RWPE1 (cell line): ENCODE measurements around the gene ZC3H12D.
A peak's percentile ranks its signal among the peaks of the same experiment; 100 is the strongest.
"Not testable (repeated sequence)": the region's sequence is repeated elsewhere in the genome, so short reads cannot be mapped to it uniquely, and the experiment has no call there.

Source experiments
- CTCF ChIA-PET: fragments of 350-600 bp; sonication (Branson Sonifier 250); formaldehyde crosslinking; extraction: SDS; loops from one replicate; lab custom pipeline; 2021; lab: Yijun Ruan, JAX
- POLR2A ChIA-PET: fragments of 400-600 bp; formaldehyde crosslinking; extraction: SDS; loops from one replicate; lab custom pipeline; 2020; ENCODE audit warnings: antibody characterized with exemption; ENCODE audit not compliant: low non-redundant PET; lab: Yijun Ruan, JAX
- DNase-seq: peaks from one replicate; pipeline ENCODE4 v3.0.0; 2012; ENCODE audit warnings: low spot score
- H3K27ac ChIP-seq: fragments of 450-650 bp; 2 replicates; pipeline ENCODE4 v1.5.1; 2017
- CTCF ChIP-seq: fragments of 450-650 bp; conservative IDR thresholded peaks from 2 replicates; pipeline ENCODE4 v1.5.1; 2017; ENCODE audit warnings: low read depth, mild to moderate bottlenecking

Gene ZC3H12D

GRCh38 chr6:149446791-149447376 lies 37.9 kb downstream of the ZC3H12D start:
- TF ChIP-seq CTCF = no peak
- ChIA-PET POLR2A (no interaction called here), CTCF (interaction anchor here (0.7 kb wide), 1 partner anchor 12 kb away, joined by 4 read pairs; no protein-coding TSS in a partner anchor)
- H3K27ac ChIP-seq = no peak overlapping the region
- DNase-seq = no peak

GRCh38 chr6:149445573-149445972 lies 39.2 kb downstream of the ZC3H12D start:
- ChIA-PET CTCF (interaction anchor here (1.0 kb wide), 1 partner anchor 14 kb away, joined by 4 read pairs; no protein-coding TSS in a partner anchor), POLR2A (no interaction called here)
- DNase-seq = no peak
- no peak overlapping the region for H3K27ac ChIP-seq
- no peak for TF ChIP-seq CTCF

DNA sequence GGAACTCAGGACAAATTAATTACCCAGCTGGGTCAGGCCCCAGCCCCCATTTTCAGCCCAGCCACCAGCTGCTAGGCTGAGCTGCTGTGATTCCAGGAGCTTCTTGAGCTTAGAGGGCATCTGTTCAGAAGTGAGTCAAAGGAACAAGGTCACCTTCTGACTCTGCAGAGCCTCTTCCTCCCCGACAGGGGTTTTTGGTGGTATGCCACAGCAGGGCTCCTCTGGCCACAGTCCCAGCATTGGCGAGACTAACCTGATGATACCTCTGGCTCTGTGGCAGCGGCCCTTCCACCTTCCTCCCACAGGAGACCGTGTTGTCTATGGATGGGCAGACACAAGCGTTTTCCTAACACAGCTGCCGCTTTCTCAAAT lies 39.7 kb downstream of the ZC3H12D start:
- no peak for TF ChIP-seq CTCF
- ChIA-PET CTCF (interaction anchor here (1.0 kb wide), 1 partner anchor 13 kb away, joined by 4 read pairs; no protein-coding TSS in a partner anchor), POLR2A (no interaction called here)
- no peak for DNase-seq
- 0 out of 2 replicates have a peak overlapping the region, but pooled peaks have one; percentile 21 for H3K27ac ChIP-seq

- H3K27ac ChIP-seq = peak overlapping the region; percentile 21; the same call in 1 of the 2 replicates
- CTCF ChIA-PET = interaction anchor here (1.0 kb wide), 1 partner anchor 13 kb away, joined by 4 read pairs; no protein-coding TSS in a partner anchor
- DNase-seq, POLR2A ChIA-PET: not testable (repeated sequence)
Measured at GRCh38 chr6:149444360-149445094, 40.3 kb downstream of the ZC3H12D start.

- CTCF ChIA-PET = interaction anchor here (0.6 kb wide), 1 partner anchor 356 kb away, joined by 4 read pairs; no protein-coding TSS in a partner anchor
- POLR2A ChIA-PET = no interaction called here
- H3K27ac ChIP-seq = no peak overlapping the region
Measured at GRCh38 chr6:149443411-149444181, 41.2 kb downstream of the ZC3H12D start.

DNA sequence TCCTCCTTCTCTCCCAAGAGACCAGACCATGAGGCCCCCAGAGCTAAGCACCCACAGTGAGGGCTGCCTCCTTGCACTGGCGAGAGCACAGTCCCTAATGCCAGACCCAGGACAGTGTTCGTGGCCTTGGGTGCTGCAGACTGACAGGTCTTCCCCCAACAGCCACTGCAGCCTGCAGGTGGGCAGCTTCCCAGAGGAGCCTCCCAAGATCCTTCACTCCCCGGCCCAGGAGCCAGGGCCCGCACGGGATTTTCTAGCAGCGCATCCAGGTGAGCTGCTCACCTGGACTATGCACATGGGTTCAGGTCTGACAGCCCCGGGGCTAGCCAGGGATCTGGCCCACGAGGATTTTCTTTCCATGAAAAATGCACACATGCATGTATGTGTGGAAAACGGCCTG lies 43.1 kb downstream of the ZC3H12D start:
- no peak for DNase-seq
- no peak for TF ChIP-seq CTCF
- POLR2A ChIA-PET = no interaction called here
- CTCF ChIA-PET = interaction anchor here (1.0 kb wide), 1 partner anchor 10 kb away, joined by 5 read pairs; no protein-coding TSS in a partner anchor
- H3K27ac ChIP-seq = no peak overlapping the region

More at GRCh38 chr6:149443411-149444181, 41.2 kb downstream of the ZC3H12D start:
- no peak for TF ChIP-seq CTCF
- DNase-seq = no peak
